22Rv1 (cell line): ENCODE results near the gene CPEB1.

Source experiments
- ZFX ChIP-seq: fragments of 450-650 bp; IDR thresholded peaks from 2 replicates; pipeline ENCODE4 v1.6.1; 2017; ENCODE audit warnings: antibody characterized with exemption, borderline replicate concordance
- TF ChIP-seq, protein P1 (sequence below): fragments of 450-650 bp; IDR thresholded peaks from 2 replicates; pipeline ENCODE4 v1.5.1; 2017; ENCODE audit warnings: mild to moderate bottlenecking

DNA sequence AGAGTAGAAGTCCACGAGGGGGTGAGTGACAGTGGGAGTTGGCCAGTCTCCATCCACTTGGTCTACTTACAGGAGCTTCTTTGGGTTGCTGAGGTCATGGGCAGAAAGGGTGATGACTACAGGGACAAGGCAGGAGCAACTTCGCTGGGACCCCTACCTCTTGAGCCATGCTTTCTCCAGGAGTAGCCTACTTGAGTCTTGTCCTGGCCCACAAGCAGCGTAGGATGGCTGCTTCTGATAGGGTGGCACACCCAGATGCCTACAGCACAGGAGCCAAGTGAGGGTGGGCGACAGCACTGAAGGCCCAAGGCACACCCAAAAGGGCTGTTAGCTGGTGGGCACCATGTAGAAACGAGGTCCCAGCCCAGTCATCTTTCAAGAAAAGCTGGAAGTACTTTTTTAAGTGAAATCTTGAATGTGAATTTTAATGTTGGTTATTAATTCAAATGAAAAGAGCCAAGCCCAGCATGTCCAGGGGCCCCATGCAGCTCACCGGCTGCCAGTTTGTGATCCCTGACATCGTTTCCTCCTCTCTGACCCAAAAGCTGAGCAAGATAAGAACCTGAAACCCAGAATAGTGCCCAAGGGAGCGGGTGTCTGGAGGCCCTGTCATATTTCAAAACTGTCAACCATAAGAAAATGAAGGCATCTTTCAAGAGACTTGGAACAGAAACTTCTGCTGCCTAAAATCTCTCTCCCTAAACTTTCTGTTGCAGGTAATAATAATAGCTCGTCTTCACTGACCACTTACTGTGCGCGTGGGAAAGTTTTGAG lies 2.2 kb upstream of the CPEB1 start:
- TF ChIP-seq, protein P1, sequence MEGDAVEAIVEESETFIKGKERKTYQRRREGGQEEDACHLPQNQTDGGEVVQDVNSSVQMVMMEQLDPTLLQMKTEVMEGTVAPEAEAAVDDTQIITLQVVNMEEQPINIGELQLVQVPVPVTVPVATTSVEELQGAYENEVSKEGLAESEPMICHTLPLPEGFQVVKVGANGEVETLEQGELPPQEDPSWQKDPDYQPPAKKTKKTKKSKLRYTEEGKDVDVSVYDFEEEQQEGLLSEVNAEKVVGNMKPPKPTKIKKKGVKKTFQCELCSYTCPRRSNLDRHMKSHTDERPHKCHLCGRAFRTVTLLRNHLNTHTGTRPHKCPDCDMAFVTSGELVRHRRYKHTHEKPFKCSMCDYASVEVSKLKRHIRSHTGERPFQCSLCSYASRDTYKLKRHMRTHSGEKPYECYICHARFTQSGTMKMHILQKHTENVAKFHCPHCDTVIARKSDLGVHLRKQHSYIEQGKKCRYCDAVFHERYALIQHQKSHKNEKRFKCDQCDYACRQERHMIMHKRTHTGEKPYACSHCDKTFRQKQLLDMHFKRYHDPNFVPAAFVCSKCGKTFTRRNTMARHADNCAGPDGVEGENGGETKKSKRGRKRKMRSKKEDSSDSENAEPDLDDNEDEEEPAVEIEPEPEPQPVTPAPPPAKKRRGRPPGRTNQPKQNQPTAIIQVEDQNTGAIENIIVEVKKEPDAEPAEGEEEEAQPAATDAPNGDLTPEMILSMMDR: no peak
- no peak for TF ChIP-seq ZFX
